ENCODE results near the gene ZNF710. TPM values are rescaled to one million over a fixed set of nuclear protein-coding genes. Genes with fewer than 3 reads are reported as not detected.
"Not testable (repeated sequence)": the region's sequence is repeated elsewhere in the genome, so short reads cannot be mapped to it uniquely, and the experiment has no call there.

The ZNF710 gene
- total RNA-seq, 1 donor from 2014 or later, result 129 TPM

DNA sequence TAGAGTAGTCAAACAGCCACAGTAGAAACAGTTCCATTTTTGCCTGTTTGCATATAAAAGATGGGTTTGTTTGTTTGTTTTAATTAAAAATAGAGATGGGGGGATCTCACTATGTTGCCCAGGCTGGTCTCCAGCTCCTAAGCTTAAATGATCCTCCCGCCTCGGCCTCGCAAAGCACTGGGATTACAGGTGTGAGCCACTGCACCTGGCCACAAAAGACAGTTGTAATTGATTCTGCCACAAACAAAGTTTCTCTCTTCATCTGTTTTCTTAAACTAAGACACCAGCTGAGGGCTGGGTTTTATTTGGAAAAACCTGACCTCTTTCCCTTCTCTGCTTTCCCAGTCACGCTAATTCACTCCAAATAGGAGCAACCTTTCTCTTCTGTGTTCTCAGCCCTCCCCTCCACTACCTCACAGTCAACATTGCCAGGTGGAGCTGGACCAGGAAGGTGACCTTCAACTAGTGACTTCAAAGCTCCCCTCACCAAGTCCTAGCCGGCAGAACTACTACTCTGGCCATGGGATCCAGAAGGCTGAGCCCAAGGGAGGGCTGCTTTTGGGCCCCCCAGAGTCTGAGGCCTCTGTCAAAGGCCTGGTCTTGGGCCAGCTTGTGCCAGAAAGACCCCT, 102.7 kb downstream of the ZNF710 start:
- Mint-ChIP-seq H3K4me3 (ENCODE audit: unreplicated experiment) (no peak overlapping the region), H3K27me3 (ENCODE audit: unreplicated experiment) (peaks cover 25% of the 10 kb centered on the region), H3K36me3 (ENCODE audit: low read depth, unreplicated experiment) (peaks cover 4% of the 10 kb centered on the region), H3K27ac (ENCODE audit: unreplicated experiment) (peak overlapping the region; percentile 19), H3K9me3 (ENCODE audit: unreplicated experiment) (no peaks in the 10 kb centered on the region), H3K4me1 (ENCODE audit: unreplicated experiment) (peaks cover 21% of the 10 kb centered on the region)
- TF ChIP-seq, protein P1, sequence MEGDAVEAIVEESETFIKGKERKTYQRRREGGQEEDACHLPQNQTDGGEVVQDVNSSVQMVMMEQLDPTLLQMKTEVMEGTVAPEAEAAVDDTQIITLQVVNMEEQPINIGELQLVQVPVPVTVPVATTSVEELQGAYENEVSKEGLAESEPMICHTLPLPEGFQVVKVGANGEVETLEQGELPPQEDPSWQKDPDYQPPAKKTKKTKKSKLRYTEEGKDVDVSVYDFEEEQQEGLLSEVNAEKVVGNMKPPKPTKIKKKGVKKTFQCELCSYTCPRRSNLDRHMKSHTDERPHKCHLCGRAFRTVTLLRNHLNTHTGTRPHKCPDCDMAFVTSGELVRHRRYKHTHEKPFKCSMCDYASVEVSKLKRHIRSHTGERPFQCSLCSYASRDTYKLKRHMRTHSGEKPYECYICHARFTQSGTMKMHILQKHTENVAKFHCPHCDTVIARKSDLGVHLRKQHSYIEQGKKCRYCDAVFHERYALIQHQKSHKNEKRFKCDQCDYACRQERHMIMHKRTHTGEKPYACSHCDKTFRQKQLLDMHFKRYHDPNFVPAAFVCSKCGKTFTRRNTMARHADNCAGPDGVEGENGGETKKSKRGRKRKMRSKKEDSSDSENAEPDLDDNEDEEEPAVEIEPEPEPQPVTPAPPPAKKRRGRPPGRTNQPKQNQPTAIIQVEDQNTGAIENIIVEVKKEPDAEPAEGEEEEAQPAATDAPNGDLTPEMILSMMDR (IDR thresholded peaks at IDR 0.05; ENCODE audit: unreplicated experiment), result no peak
- no peak for DNase-seq (ENCODE audit: low spot score)

DNA sequence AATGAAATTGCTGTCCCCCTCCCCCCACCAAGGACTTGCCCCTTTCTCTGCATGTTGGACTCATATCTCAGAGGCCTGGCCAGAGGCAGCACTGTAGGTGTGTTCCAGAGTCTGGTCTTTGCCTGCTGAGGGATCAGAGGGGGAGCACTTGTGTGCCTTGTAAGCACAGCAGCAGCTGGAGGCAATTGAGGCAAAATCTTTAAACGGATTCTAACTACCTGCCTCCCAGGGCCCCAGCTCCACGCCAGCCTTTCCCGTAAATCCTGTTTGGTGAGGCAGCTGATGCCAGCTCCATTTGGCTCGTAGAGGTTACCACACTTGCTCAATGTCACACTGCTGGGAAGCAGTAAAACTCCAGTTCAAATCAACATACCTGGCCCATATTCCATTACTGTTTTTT, 103.4 kb downstream of the ZNF710 start:
- peaks cover 20% of the 10 kb centered on the region for H3K4me1 Mint-ChIP-seq (ENCODE audit: unreplicated experiment)
- TF ChIP-seq, protein P1 (IDR thresholded peaks at IDR 0.05; ENCODE audit: unreplicated experiment), result no peak
- peaks cover 22% of the 10 kb centered on the region for H3K27me3 Mint-ChIP-seq (ENCODE audit: unreplicated experiment)
- no peak for DNase-seq (ENCODE audit: low spot score)
- H3K27ac Mint-ChIP-seq (ENCODE audit: unreplicated experiment), result no peak overlapping the region
- peaks cover 4% of the 10 kb centered on the region for H3K36me3 Mint-ChIP-seq (ENCODE audit: low read depth, unreplicated experiment)
- H3K9me3 Mint-ChIP-seq (ENCODE audit: unreplicated experiment), result no peaks in the 10 kb centered on the region
- H3K4me3 Mint-ChIP-seq (ENCODE audit: unreplicated experiment), result no peak overlapping the region

DNA sequence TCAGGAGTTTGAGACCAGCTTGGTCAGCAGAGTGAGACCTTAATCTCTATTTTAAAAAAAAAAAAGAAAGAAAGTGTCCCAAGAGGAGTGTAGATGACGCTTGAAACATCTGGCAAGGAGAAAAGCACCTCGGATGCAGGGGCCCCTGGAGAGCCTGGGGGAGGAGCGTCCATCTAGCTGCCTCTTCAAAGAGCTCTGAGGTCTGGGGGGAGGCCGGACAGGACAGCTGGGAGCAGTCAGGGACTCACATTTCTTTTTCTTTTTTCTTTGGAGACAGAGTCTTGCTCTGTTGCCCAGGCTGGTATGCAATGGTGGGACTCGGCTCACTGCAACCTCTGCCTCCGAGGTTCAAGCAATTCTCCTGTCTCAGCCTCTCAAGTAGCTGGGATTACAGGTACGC, 104.4 kb downstream of the ZNF710 start:
- Mint-ChIP-seq H3K4me3 (ENCODE audit: unreplicated experiment) (no peak overlapping the region), H3K27ac (ENCODE audit: unreplicated experiment) (no peak overlapping the region), H3K9me3 (ENCODE audit: unreplicated experiment) (no peaks in the 10 kb centered on the region), H3K4me1 (ENCODE audit: unreplicated experiment) (peaks cover 17% of the 10 kb centered on the region), H3K27me3 (ENCODE audit: unreplicated experiment) (peaks cover 17% of the 10 kb centered on the region), H3K36me3 (ENCODE audit: low read depth, unreplicated experiment) (peaks cover 4% of the 10 kb centered on the region)
- TF ChIP-seq, protein P1 (IDR thresholded peaks at IDR 0.05; ENCODE audit: unreplicated experiment), result no peak
- no peak for DNase-seq (ENCODE audit: low spot score)

DNA sequence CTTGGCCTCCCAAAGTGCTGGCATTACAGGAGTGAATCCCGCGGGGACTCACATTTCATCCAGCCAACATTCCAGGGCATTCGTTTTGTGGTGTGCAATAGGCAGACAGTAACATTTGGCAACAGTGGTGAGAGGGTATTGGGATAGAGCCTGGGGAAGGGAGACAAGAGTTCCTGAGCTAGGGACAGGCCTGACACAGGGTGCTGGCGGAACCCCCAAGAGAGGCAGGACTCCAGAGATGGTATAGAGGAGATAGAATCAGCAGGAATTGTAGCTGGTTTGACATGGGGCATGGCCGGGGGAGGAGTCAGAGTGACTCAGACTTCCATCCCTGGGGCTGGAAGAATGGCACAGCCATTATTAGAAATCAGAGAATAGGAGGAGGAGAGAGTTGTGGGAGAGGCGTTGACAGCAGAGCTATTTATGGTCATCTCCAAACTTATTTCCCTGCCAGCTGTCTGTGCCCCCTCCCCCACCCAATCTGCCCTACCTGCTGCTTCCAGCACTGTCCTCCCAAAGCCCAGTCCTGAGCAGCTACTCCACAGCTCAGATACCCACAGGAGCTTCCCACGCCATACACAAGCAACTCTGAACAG, 105.5 kb downstream of the ZNF710 start:
- peaks cover 4% of the 10 kb centered on the region for H3K36me3 Mint-ChIP-seq (ENCODE audit: low read depth, unreplicated experiment)
- peaks cover 13% of the 10 kb centered on the region for H3K27me3 Mint-ChIP-seq (ENCODE audit: unreplicated experiment)
- no peak for DNase-seq (ENCODE audit: low spot score)
- H3K4me3 Mint-ChIP-seq (ENCODE audit: unreplicated experiment), result no peak overlapping the region
- TF ChIP-seq, protein P1 (IDR thresholded peaks at IDR 0.05; ENCODE audit: unreplicated experiment), result no peak
- peaks cover 9% of the 10 kb centered on the region for H3K4me1 Mint-ChIP-seq (ENCODE audit: unreplicated experiment)
- H3K9me3 Mint-ChIP-seq (ENCODE audit: unreplicated experiment), result no peaks in the 10 kb centered on the region
- H3K27ac Mint-ChIP-seq (ENCODE audit: unreplicated experiment), result peak overlapping the region; percentile 42

DNA sequence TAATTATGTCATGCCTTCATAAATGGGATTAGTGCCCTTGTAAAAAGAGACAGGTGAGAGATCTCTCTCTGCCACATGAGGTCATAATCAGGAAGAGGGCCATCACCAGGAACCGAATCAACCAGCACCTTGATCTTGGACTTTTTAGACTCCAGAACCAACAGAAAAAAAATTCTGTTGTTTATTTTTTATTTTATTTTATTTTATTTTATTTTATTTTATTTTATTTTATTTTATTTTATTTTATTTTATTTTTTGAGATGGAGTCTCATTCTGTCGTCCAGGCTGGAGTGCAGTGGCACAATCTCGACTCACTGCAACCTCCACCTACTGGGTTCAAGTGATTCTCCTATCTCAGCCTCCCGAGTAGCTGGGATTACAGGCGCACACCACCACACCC, 106.9 kb downstream of the ZNF710 start:
- not testable (repeated sequence) for H3K36me3 Mint-ChIP-seq (ENCODE audit: low read depth, unreplicated experiment); H3K27ac Mint-ChIP-seq (ENCODE audit: unreplicated experiment); H3K9me3 Mint-ChIP-seq (ENCODE audit: unreplicated experiment); H3K4me3 Mint-ChIP-seq (ENCODE audit: unreplicated experiment); H3K4me1 Mint-ChIP-seq (ENCODE audit: unreplicated experiment); DNase-seq (ENCODE audit: low spot score)
- H3K27me3 Mint-ChIP-seq (ENCODE audit: unreplicated experiment), result peaks cover 10% of the 10 kb centered on the region

DNA sequence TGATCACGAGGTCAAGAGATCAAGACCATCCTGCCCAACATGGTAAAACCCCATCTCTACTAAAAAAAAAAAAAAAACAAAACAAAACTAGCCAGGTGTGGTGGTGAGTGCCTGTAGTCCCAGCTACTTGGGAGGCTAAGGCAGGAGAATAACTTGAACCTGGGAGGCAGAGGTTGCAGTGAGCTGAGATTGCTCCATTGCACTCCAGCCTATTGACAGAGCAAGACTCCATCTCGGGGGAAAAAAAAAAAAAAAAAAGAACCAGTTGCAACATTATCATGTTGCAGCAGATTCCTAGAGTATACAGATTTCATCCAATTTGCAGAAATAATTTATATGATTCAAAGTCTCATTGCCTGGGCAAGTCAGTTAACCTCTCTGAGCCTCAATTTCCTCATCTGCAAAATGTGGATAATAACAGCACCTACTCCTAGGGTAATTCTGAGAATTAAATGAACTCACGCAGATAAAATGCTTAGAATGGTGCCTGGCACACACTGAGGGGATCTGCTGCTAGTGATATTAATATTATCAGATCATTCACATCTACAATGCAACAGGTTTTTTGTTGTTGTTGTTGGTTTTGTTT, 108.1 kb downstream of the ZNF710 start:
- not testable (repeated sequence) for H3K4me1 Mint-ChIP-seq (ENCODE audit: unreplicated experiment); H3K27ac Mint-ChIP-seq (ENCODE audit: unreplicated experiment); H3K9me3 Mint-ChIP-seq (ENCODE audit: unreplicated experiment); H3K27me3 Mint-ChIP-seq (ENCODE audit: unreplicated experiment); DNase-seq (ENCODE audit: low spot score); H3K4me3 Mint-ChIP-seq (ENCODE audit: unreplicated experiment); H3K36me3 Mint-ChIP-seq (ENCODE audit: low read depth, unreplicated experiment)
